ENCODE results near the gene UPP1. TPM values are rescaled to one million over a fixed set of nuclear protein-coding genes. Genes with fewer than 3 reads are reported as not detected.
A peak's percentile ranks its signal among the peaks of the same experiment; 100 is the strongest.

The UPP1 gene
- total and polyA plus RNA-seq, 2 of the 13 experiments (the other 11 are each of a cell fraction or from before 2014, with no cell fraction given): 5.7 to 9.8 TPM

DNA sequence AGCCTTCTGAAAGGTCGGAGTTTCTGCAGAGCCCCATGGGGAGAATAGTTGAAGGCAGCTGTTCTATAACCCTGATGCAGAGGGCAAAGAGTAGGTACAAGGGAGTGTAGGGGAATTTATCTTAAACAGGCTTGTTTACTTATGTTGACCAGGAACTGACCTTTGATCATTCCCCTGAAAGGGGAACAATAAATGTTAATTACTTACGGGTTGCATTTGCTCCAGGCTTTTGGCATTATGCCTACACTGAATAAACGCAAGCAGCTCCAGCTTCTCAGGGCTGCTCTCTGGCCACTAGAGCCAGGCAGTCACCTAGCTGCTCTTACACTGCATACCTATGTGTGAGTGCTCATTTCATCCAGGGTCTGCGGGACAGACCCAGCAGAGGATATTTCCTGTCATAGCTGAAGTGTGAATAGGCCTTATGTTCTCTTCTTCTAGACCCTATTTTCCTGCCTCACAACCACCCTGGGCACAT lies 55.3 kb downstream of the UPP1 start (continued):
- TF ChIP-seq, protein P1, sequence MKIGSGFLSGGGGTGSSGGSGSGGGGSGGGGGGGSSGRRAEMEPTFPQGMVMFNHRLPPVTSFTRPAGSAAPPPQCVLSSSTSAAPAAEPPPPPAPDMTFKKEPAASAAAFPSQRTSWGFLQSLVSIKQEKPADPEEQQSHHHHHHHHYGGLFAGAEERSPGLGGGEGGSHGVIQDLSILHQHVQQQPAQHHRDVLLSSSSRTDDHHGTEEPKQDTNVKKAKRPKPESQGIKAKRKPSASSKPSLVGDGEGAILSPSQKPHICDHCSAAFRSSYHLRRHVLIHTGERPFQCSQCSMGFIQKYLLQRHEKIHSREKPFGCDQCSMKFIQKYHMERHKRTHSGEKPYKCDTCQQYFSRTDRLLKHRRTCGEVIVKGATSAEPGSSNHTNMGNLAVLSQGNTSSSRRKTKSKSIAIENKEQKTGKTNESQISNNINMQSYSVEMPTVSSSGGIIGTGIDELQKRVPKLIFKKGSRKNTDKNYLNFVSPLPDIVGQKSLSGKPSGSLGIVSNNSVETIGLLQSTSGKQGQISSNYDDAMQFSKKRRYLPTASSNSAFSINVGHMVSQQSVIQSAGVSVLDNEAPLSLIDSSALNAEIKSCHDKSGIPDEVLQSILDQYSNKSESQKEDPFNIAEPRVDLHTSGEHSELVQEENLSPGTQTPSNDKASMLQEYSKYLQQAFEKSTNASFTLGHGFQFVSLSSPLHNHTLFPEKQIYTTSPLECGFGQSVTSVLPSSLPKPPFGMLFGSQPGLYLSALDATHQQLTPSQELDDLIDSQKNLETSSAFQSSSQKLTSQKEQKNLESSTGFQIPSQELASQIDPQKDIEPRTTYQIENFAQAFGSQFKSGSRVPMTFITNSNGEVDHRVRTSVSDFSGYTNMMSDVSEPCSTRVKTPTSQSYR (CRISPR knock-in tag; IDR thresholded peaks at IDR 0.05; ENCODE audit: borderline replicate concordance): peak; percentile 32; the same call in 1 of the 2 replicates
- TF ChIP-seq ZNF234 (CRISPR knock-in tag; conservative IDR thresholded peaks at IDR 0.05) (no peak), TBX2 (CRISPR knock-in tag; IDR thresholded peaks at IDR 0.05; ENCODE audit: borderline replicate concordance) (peak; percentile 95), ELF3 (CRISPR knock-in tag; IDR thresholded peaks at IDR 0.05) (peak; percentile 91), SPEN (CRISPR knock-in tag; IDR thresholded peaks at IDR 0.05; ENCODE audit: low read depth) (peak; percentile 9; the same call in 1 of the 2 replicates), TRIM24 (CRISPR knock-in tag; IDR thresholded peaks at IDR 0.05) (0 out of 2 replicates have a peak, but pooled peaks have one; percentile 29), PHF21A (CRISPR knock-in tag; IDR thresholded peaks at IDR 0.05) (peak; percentile 90), YEATS4 (CRISPR knock-in tag; IDR thresholded peaks at IDR 0.05; ENCODE audit: borderline replicate concordance) (peak; percentile 56; the same call in 1 of the 2 replicates), MEIS1 (CRISPR knock-in tag; IDR thresholded peaks at IDR 0.05; ENCODE audit: borderline replicate concordance) (peak; percentile 61; the same call in 1 of the 2 replicates), ZFP62 (CRISPR knock-in tag; IDR thresholded peaks at IDR 0.05) (no peak), KLF12 (CRISPR knock-in tag; IDR thresholded peaks at IDR 0.05; ENCODE audit: borderline replicate concordance) (no peak), CCDC6 (CRISPR knock-in tag; IDR thresholded peaks at IDR 0.05) (peak; percentile 52; the same call in 1 of the 2 replicates), MED8 (CRISPR knock-in tag; IDR thresholded peaks at IDR 0.05; ENCODE audit: insufficient replicate concordance) (peak; percentile 51), NFIC (IDR thresholded peaks at IDR 0.05; ENCODE audit: low read length) (peak; percentile 93)
- TF ChIP-seq, protein P2, sequence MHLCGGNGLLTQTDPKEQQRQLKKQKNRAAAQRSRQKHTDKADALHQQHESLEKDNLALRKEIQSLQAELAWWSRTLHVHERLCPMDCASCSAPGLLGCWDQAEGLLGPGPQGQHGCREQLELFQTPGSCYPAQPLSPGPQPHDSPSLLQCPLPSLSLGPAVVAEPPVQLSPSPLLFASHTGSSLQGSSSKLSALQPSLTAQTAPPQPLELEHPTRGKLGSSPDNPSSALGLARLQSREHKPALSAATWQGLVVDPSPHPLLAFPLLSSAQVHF (CRISPR knock-in tag; IDR thresholded peaks at IDR 0.05): no peak
- TF ChIP-seq, protein P3, sequence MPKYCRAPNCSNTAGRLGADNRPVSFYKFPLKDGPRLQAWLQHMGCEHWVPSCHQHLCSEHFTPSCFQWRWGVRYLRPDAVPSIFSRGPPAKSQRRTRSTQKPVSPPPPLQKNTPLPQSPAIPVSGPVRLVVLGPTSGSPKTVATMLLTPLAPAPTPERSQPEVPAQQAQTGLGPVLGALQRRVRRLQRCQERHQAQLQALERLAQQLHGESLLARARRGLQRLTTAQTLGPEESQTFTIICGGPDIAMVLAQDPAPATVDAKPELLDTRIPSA (CRISPR knock-in tag; IDR thresholded peaks at IDR 0.05; ENCODE audit: borderline replicate concordance): no peak
- TF ChIP-seq, protein P4, sequence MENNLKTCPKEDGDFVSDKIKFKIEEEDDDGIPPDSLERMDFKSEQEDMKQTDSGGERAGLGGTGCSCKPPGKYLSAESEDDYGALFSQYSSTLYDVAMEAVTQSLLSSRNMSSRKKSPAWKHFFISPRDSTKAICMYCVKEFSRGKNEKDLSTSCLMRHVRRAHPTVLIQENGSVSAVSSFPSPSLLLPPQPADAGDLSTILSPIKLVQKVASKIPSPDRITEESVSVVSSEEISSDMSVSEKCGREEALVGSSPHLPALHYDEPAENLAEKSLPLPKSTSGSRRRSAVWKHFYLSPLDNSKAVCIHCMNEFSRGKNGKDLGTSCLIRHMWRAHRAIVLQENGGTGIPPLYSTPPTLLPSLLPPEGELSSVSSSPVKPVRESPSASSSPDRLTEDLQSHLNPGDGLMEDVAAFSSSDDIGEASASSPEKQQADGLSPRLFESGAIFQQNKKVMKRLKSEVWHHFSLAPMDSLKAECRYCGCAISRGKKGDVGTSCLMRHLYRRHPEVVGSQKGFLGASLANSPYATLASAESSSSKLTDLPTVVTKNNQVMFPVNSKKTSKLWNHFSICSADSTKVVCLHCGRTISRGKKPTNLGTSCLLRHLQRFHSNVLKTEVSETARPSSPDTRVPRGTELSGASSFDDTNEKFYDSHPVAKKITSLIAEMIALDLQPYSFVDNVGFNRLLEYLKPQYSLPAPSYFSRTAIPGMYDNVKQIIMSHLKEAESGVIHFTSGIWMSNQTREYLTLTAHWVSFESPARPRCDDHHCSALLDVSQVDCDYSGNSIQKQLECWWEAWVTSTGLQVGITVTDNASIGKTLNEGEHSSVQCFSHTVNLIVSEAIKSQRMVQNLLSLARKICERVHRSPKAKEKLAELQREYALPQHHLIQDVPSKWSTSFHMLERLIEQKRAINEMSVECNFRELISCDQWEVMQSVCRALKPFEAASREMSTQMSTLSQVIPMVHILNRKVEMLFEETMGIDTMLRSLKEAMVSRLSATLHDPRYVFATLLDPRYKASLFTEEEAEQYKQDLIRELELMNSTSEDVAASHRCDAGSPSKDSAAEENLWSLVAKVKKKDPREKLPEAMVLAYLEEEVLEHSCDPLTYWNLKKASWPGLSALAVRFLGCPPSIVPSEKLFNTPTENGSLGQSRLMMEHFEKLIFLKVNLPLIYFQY (CRISPR knock-in tag; IDR thresholded peaks at IDR 0.05; ENCODE audit: borderline replicate concordance): peak; percentile 30; the same call in 1 of the 2 replicates
- TF ChIP-seq, protein P5, sequence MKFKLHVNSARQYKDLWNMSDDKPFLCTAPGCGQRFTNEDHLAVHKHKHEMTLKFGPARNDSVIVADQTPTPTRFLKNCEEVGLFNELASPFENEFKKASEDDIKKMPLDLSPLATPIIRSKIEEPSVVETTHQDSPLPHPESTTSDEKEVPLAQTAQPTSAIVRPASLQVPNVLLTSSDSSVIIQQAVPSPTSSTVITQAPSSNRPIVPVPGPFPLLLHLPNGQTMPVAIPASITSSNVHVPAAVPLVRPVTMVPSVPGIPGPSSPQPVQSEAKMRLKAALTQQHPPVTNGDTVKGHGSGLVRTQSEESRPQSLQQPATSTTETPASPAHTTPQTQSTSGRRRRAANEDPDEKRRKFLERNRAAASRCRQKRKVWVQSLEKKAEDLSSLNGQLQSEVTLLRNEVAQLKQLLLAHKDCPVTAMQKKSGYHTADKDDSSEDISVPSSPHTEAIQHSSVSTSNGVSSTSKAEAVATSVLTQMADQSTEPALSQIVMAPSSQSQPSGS (CRISPR knock-in tag; IDR thresholded peaks at IDR 0.05): peak; percentile 70
- TF ChIP-seq, protein P6, sequence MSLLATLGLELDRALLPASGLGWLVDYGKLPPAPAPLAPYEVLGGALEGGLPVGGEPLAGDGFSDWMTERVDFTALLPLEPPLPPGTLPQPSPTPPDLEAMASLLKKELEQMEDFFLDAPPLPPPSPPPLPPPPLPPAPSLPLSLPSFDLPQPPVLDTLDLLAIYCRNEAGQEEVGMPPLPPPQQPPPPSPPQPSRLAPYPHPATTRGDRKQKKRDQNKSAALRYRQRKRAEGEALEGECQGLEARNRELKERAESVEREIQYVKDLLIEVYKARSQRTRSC (CRISPR knock-in tag; IDR thresholded peaks at IDR 0.05; ENCODE audit: low read depth): no peak

Measured in HepG2 (cell line).